Caco-2 (cell line): ENCODE measurements around the gene CSF1. TPM values are rescaled to one million over a fixed set of nuclear protein-coding genes. Genes with fewer than 3 reads are reported as not detected.
A peak's percentile ranks its signal among the peaks of the same experiment; 100 is the strongest.

Experiments
- BruUV-seq: library from RNA; stranded (reverse); fragments of 400-500 nt; replicated peaks from 2 replicates; lab custom pipeline; 2021; lab: Mats Ljungman, UMichigan
- CTCF ChIA-PET: fragments of 300-600 bp; sonication (Branson Sonifier 250); formaldehyde crosslinking; loops from one replicate; lab custom pipeline; 2022; ENCODE audit warnings: antibody characterized with exemption; lab: Charles Lee
- POLR2A ChIA-PET: fragments of 300-600 bp; sonication (Branson Sonifier 250); formaldehyde crosslinking; loops from one replicate; lab custom pipeline; 2022; ENCODE audit warnings: antibody characterized with exemption; lab: Charles Lee
- DNase-seq, 2 experiments: peaks; one replicate each; pipeline versions ENCODE4 v3.0.0 to v3.0.0-alpha.2; 2020 to 2022
- H3K27me3 ChIP-seq: replicated peaks from 2 replicates; pipeline ENCODE4 v1.6.0; 2011; ENCODE audit warnings: low read length; ENCODE audit not compliant: control insufficient read depth, insufficient read depth
- H3K36me3 ChIP-seq: 2 replicates; pipeline ENCODE4 v1.5.1; 2011; ENCODE audit warnings: low read length; ENCODE audit not compliant: control insufficient read depth, insufficient read depth
- H3K4me1 ChIP-seq: fragments of 250-450 bp; sonication (Bioruptor Pico); 2 replicates; pipeline ENCODE4 v1.5.1; 2020; ENCODE audit warnings: mild to moderate bottlenecking
- H3K4me3 ChIP-seq: 2 replicates; pipeline ENCODE4 v1.5.1; 2011; ENCODE audit warnings: low read depth, mild to moderate bottlenecking, control low read depth, low read length
- H3K9me3 ChIP-seq: fragments of 250-450 bp; sonication (Bioruptor Pico); 2 replicates; pipeline ENCODE4 v1.5.1; 2020; ENCODE audit warnings: mild to moderate bottlenecking, moderate library complexity
- H3K27ac Mint-ChIP-seq: one replicate; pipeline ENCODE4 v1.8.0; 2022; ENCODE audit warnings: mixed read lengths; ENCODE audit not compliant: unreplicated experiment
- H3K27me3 Mint-ChIP-seq: one replicate; pipeline ENCODE4 v1.8.0; 2022; ENCODE audit warnings: mixed read lengths; ENCODE audit not compliant: insufficient read depth, unreplicated experiment
- H3K36me3 Mint-ChIP-seq: one replicate; pipeline ENCODE4 v1.8.0; 2022; ENCODE audit warnings: mild to moderate bottlenecking, mixed read lengths; ENCODE audit not compliant: insufficient read depth, unreplicated experiment
- H3K4me1 Mint-ChIP-seq: one replicate; pipeline ENCODE4 v1.8.0; 2022; ENCODE audit warnings: low read depth, mixed read lengths; ENCODE audit not compliant: unreplicated experiment
- H3K4me3 Mint-ChIP-seq: one replicate; pipeline ENCODE4 v1.8.0; 2022; ENCODE audit warnings: mild to moderate bottlenecking, moderate library complexity, mixed read lengths; ENCODE audit not compliant: unreplicated experiment
- H3K9me3 Mint-ChIP-seq: one replicate; pipeline ENCODE4 v1.8.0; 2022; ENCODE audit warnings: mixed read lengths; ENCODE audit not compliant: unreplicated experiment
- CTCF ChIP-seq, 2 experiments: fragments of 200-600 bp in 1 of 2; IDR thresholded peaks; 1 replicate in 1 of 2; 2 replicates in 1 of 2; pipeline versions ENCODE4 v1.5.1 to v1.8.0; 2011 to 2022; ENCODE audit warnings: antibody characterized with exemption in 1 of 2, control low read depth in 1 of 2, inconsistent platforms in 1 of 2, low read depth in 1 of 2, low read length in 1 of 2, mild to moderate bottlenecking in 1 of 2, moderate library complexity in 1 of 2; ENCODE audit not compliant: insufficient read depth in 1 of 2, severe bottlenecking in 1 of 2, unreplicated experiment in 1 of 2
- intact Hi-C: fragments of 100-400 bp; cut with micrococcal nuclease; formaldehyde crosslinking; loops from one replicate; pipeline ENCODE4 v1.10.0; 2022; ENCODE audit not compliant: unreplicated experiment
- total RNA-seq: library from RNA; stranded (reverse); gene quantifications from 2 replicates; pipeline ENCODE4 v1.2.3, GENCODE V29; 2022

Gene CSF1
- total RNA-seq, 1 experiment from 2014 or later, result 3.9 TPM

GRCh38 chr1:109917051-109917767 lies 6.6 kb downstream of the CSF1 start:
- no TSS peak for BruUV-seq
- POLR2A ChIA-PET, result no interaction called here
- Histone ChIP-seq H3K4me3 (no peak overlapping the region), H3K27me3 (no peaks in the 10 kb centered on the region), H3K36me3 (no peaks in the 10 kb centered on the region), H3K9me3 (no peaks in the 10 kb centered on the region), H3K4me1 (peaks cover 6% of the 10 kb centered on the region; the same call in 1 of the 2 replicates)
- Mint-ChIP-seq H3K27ac (no peak overlapping the region), H3K27me3 (no peaks in the 10 kb centered on the region), H3K4me1 (peaks cover 14% of the 10 kb centered on the region), H3K4me3 (no peak overlapping the region), H3K36me3 (peaks cover 8% of the 10 kb centered on the region), H3K9me3 (no peaks in the 10 kb centered on the region)
- intact Hi-C loops, result loop anchor here (10.0 kb wide), 1 partner anchor 142 kb away; no protein-coding TSS in a partner anchor
- no peak for TF ChIP-seq CTCF (IDR thresholded peaks at IDR 0.05; ENCODE audit: insufficient read depth in 1 of 2, low read depth in 1 of 2, low read length in 1 of 2, severe bottlenecking in 1 of 2, unreplicated experiment in 1 of 2)
- CTCF ChIA-PET, result interaction anchor here (2.1 kb wide), 1 partner anchor 67 kb away, joined by 12 read pairs; the partner anchor contains the start of gene AHCYL1
- DNase-seq, result no peak

- Mint-ChIP-seq H3K9me3 (no peaks in the 10 kb centered on the region), H3K4me3 (no peak overlapping the region), H3K27ac (peak overlapping the region; percentile 5), H3K4me1 (peaks cover 14% of the 10 kb centered on the region), H3K36me3 (peaks cover 8% of the 10 kb centered on the region), H3K27me3 (no peaks in the 10 kb centered on the region)
- peak in 1 of 2 experiments; percentile 24 for DNase-seq
- Histone ChIP-seq H3K4me3 (no peak overlapping the region), H3K4me1 (peaks cover 6% of the 10 kb centered on the region; the same call in 1 of the 2 replicates), H3K36me3 (no peaks in the 10 kb centered on the region), H3K9me3 (no peaks in the 10 kb centered on the region), H3K27me3 (no peaks in the 10 kb centered on the region)
- POLR2A ChIA-PET, result no interaction called here
- CTCF ChIA-PET, result interaction anchor here (2.1 kb wide), 1 partner anchor 66 kb away, joined by 12 read pairs; the partner anchor contains the start of gene AHCYL1
- intact Hi-C loops, result loop anchor here (10.0 kb wide), 1 partner anchor 143 kb away; no protein-coding TSS in a partner anchor
- TF ChIP-seq CTCF (IDR thresholded peaks at IDR 0.05; ENCODE audit: insufficient read depth in 1 of 2, low read depth in 1 of 2, low read length in 1 of 2, severe bottlenecking in 1 of 2, unreplicated experiment in 1 of 2), result peak in 1 of 2 experiments; percentile 11
- BruUV-seq, result no TSS peak
Observed at GRCh38 chr1:109917768-109918606, 7.3 kb downstream of the CSF1 start.

GRCh38 chr1:109918671-109919070 lies 8.0 kb downstream of the CSF1 start:
- no peak overlapping the region for H3K4me3 Mint-ChIP-seq
- Histone ChIP-seq H3K36me3 (no peaks in the 10 kb centered on the region), H3K4me1 (peaks cover 6% of the 10 kb centered on the region; the same call in 1 of the 2 replicates), H3K27me3 (no peaks in the 10 kb centered on the region), H3K9me3 (no peaks in the 10 kb centered on the region), H3K4me3 (no peak overlapping the region)
- ChIA-PET POLR2A (no interaction called here), CTCF (interaction anchor here (2.1 kb wide), 1 partner anchor 66 kb away, joined by 12 read pairs; the partner anchor contains the start of gene AHCYL1)
- intact Hi-C loops, result loop anchor here (10.0 kb wide), 1 partner anchor 144 kb away; no protein-coding TSS in a partner anchor
- H3K36me3 Mint-ChIP-seq, result peaks cover 8% of the 10 kb centered on the region
- H3K4me1 Mint-ChIP-seq, result peaks cover 14% of the 10 kb centered on the region
- peak overlapping the region; percentile 5 for H3K27ac Mint-ChIP-seq
- no peak for DNase-seq
- TF ChIP-seq CTCF (IDR thresholded peaks at IDR 0.05; ENCODE audit: insufficient read depth in 1 of 2, low read depth in 1 of 2, low read length in 1 of 2, severe bottlenecking in 1 of 2, unreplicated experiment in 1 of 2), result no peak
- BruUV-seq, result no TSS peak
- H3K27me3 Mint-ChIP-seq, result no peaks in the 10 kb centered on the region
- H3K9me3 Mint-ChIP-seq, result no peaks in the 10 kb centered on the region
